Measurements from ENCODE around the gene EPHB2. TPM values are rescaled to one million over a fixed set of nuclear protein-coding genes. Genes with fewer than 3 reads are reported as not detected.

EPHB2 gene
- polyA plus RNA-seq, 2 of the 4 experiments (the other 2 are of a cell fraction), result 13.0 to 35.3 TPM

- no peak for TF ChIP-seq CBX2 (IDR thresholded peaks at IDR 0.05; ENCODE audit: borderline replicate concordance, low read depth)
- TF ChIP-seq KDM1A (IDR thresholded peaks at IDR 0.05; ENCODE audit: low read depth), result no peak
- no peak for TF ChIP-seq E2F6 (IDR thresholded peaks at IDR 0.05; ENCODE audit: borderline replicate concordance, low read depth)
- no peak for TF ChIP-seq HOXB13 (CRISPR knock-in tag; IDR thresholded peaks at IDR 0.05; ENCODE audit: low read depth)
- no peak for TF ChIP-seq RNF2 (IDR thresholded peaks at IDR 0.05; ENCODE audit: borderline replicate concordance, low read depth)
- ChIA-PET POLR2A (no interaction called here), CTCF (no interaction called here)
- Histone ChIP-seq H3K4me3 (no peak overlapping the region), H3K9me3 (no peaks in the 10 kb centered on the region), H3K4me1 (no peaks in the 10 kb centered on the region), H3K4me2 (no peak overlapping the region), H3K27ac (no peak overlapping the region)
- ATAC-seq (no peak), FAIRE-seq (no peak), DNase-seq (ENCODE audit: low read depth in 1 of 2, low spot score in 1 of 2) (no peak)
- 90% methylated on average over 6 of the region's 6 CpGs for WGBS (ENCODE audit: missing lambda C conversion rate)
These were observed 129.2 kb downstream of the EPHB2 start for GRCh38 chr1:22839806-22840205.

GRCh38 chr1:22841142-22841541 lies 130.5 kb downstream of the EPHB2 start:
- TF ChIP-seq RNF2 (IDR thresholded peaks at IDR 0.05; ENCODE audit: borderline replicate concordance, low read depth) (no peak), SMC3 (IDR thresholded peaks at IDR 0.05) (no peak), BHLHE40 (IDR thresholded peaks at IDR 0.05; ENCODE audit: low read depth, low read length) (no peak), FOSB (CRISPR knock-in tag; IDR thresholded peaks at IDR 0.05) (no peak), MAX (IDR thresholded peaks at IDR 0.05) (no peak), SREBF2 (IDR thresholded peaks at IDR 0.05) (no peak), POLR2AphosphoS2 (conservative IDR thresholded peaks at IDR 0.05; ENCODE audit: low read length) (no peak), ZFP36 (IDR thresholded peaks at IDR 0.05; ENCODE audit: borderline replicate concordance, partially characterized antibody) (no peak), KDM1A (IDR thresholded peaks at IDR 0.05; ENCODE audit: low read depth) (no peak), FOSL2 (IDR thresholded peaks at IDR 0.05) (no peak), FOSL2 (CRISPR knock-in tag; IDR thresholded peaks at IDR 0.05) (no peak), MAFK (IDR thresholded peaks at IDR 0.05; ENCODE audit: partially characterized antibody) (no peak), NFE2L2 (conservative IDR thresholded peaks at IDR 0.05; ENCODE audit: low read length) (no peak), GATA3 (IDR thresholded peaks at IDR 0.05; ENCODE audit: borderline replicate concordance) (no peak)
- CTCF ChIA-PET, result interaction anchor here (1.0 kb wide), 1 partner anchor 22 kb away, joined by 3 read pairs; no protein-coding TSS in a partner anchor
- no peak for ATAC-seq
- POLR2A ChIA-PET, result no interaction called here
- no peaks in the 10 kb centered on the region for H3K4me1 ChIP-seq
- DNase-seq (ENCODE audit: low read depth in 1 of 2, low spot score in 1 of 2), result no peak
- FAIRE-seq, result no peak
- no peak overlapping the region for H3K27ac ChIP-seq
- no peaks in the 10 kb centered on the region for H3K9me3 ChIP-seq
- H3K4me2 ChIP-seq, result no peak overlapping the region
- H3K4me3 ChIP-seq, result no peak overlapping the region
- WGBS (ENCODE audit: missing lambda C conversion rate), result 78% methylated on average over 3 of the region's 3 CpGs

GRCh38 chr1:22841860-22842281 lies 131.2 kb downstream of the EPHB2 start:
- POLR2A ChIA-PET, result no interaction called here

More at GRCh38 chr1:22841860-22842281, 131.2 kb downstream of the EPHB2 start:
- Histone ChIP-seq H3K4me3 (no peak overlapping the region), H3K9me3 (no peaks in the 10 kb centered on the region), H3K27ac (no peak overlapping the region), H3K4me1 (no peaks in the 10 kb centered on the region), H3K4me2 (no peak overlapping the region)
- DNase-seq (ENCODE audit: low read depth in 1 of 2, low spot score in 1 of 2), result no peak
- ATAC-seq, result no peak
- FAIRE-seq, result no peak
- no peak for TF ChIP-seq GATA3 (IDR thresholded peaks at IDR 0.05; ENCODE audit: borderline replicate concordance)
- TF ChIP-seq ZC3H11A (IDR thresholded peaks at IDR 0.05), result no peak
- no peak for TF ChIP-seq JUNB (IDR thresholded peaks at IDR 0.05)
- TF ChIP-seq TP53 (CRISPR knock-in tag; IDR thresholded peaks at IDR 0.05), result no peak
- TF ChIP-seq HOXB5 (CRISPR knock-in tag; IDR thresholded peaks at IDR 0.05), result no peak
- no peak for TF ChIP-seq BHLHE40 (IDR thresholded peaks at IDR 0.05; ENCODE audit: low read depth, low read length)
- no peak for TF ChIP-seq KDM5A (IDR thresholded peaks at IDR 0.05)
- TF ChIP-seq FOXS1 (CRISPR knock-in tag; IDR thresholded peaks at IDR 0.05), result no peak
- TF ChIP-seq CBX2 (IDR thresholded peaks at IDR 0.05; ENCODE audit: borderline replicate concordance, low read depth), result no peak
- no peak for TF ChIP-seq HEYL (CRISPR knock-in tag; IDR thresholded peaks at IDR 0.05)
- no peak for TF ChIP-seq KDM1A (IDR thresholded peaks at IDR 0.05; ENCODE audit: low read depth)
- no peak for TF ChIP-seq RARB (CRISPR knock-in tag; IDR thresholded peaks at IDR 0.05)
- no peak for TF ChIP-seq CHD2 (IDR thresholded peaks at IDR 0.05; ENCODE audit: low read length, partially characterized antibody)
- TF ChIP-seq CTCF (IDR thresholded peaks at IDR 0.05), result no peak
- TF ChIP-seq USF2 (IDR thresholded peaks at IDR 0.05), result no peak
- no peak for TF ChIP-seq EP300 (IDR thresholded peaks at IDR 0.05)
- TF ChIP-seq FOSB (CRISPR knock-in tag; IDR thresholded peaks at IDR 0.05), result no peak
- no peak for TF ChIP-seq ELK1 (IDR thresholded peaks at IDR 0.05; ENCODE audit: low read depth, low read length)
- TF ChIP-seq MAFK (IDR thresholded peaks at IDR 0.05; ENCODE audit: partially characterized antibody), result no peak
- TF ChIP-seq PBX3 (IDR thresholded peaks at IDR 0.05), result no peak
- CTCF ChIA-PET, result interaction anchor here (1.0 kb wide), 1 partner anchor 23 kb away, joined by 3 read pairs; no protein-coding TSS in a partner anchor
- 89% methylated on average over 7 of the region's 8 CpGs for WGBS (ENCODE audit: missing lambda C conversion rate)
